Stimulated activated CD8-positive, alpha-beta memory T cell treated with anti-CD3 and anti-CD28 coated beads, Interleukin-15, amount 100 ng/mL, for 1 hour (primary cell): ENCODE data around the gene EEFSEC.
"Not testable (repeated sequence)": the region's sequence is repeated elsewhere in the genome, so short reads cannot be mapped to it uniquely, and the experiment has no call there.

Experiments
- DNase-seq: peaks from one replicate; pipeline ENCODE4 v3.0.0-alpha.2; 2020; ENCODE audit warnings: low read depth

Gene EEFSEC

GRCh38 chr3:128152419-128153155, 694 bp upstream of the EEFSEC start:
- no peak for DNase-seq

GRCh38 chr3:128154354-128154753, 1.1 kb downstream of the EEFSEC start:
- DNase-seq, result not testable (repeated sequence)

DNA sequence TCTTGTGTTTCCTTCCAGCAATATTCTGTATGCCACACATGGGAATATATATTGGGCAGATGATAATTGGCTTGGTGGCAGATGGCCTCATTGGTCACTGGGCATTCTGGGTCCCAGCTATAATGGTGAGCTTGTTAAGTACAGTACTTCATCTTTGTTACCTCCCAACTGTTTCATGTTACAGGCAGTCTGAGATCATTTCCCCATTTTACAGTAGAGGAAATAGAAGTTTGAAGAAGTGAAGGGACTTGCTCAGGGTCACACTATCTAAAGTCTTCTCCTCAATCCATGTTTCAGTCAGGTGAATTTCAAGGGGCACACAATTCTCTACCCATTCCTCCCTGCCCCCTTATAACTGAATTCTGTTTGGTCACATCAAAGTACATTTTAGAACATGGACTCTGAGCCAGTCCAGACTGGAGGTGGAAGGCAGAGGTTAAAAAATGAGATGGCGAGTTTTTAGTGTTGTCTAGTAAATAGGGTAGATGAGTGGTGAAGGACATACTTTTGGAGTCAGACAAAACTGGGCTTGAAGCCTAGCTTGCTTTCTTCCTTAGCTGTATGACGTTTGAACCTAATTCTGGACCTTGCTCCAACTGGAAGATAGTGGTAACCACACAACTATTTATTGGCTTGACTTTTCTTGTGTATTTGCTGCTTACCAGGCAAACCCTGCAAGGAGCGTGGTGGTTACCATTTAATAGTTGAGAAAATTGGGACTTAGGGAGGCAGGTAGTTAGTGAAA, 2.5 kb downstream of the EEFSEC start:
- DNase-seq, result no peak

DNA sequence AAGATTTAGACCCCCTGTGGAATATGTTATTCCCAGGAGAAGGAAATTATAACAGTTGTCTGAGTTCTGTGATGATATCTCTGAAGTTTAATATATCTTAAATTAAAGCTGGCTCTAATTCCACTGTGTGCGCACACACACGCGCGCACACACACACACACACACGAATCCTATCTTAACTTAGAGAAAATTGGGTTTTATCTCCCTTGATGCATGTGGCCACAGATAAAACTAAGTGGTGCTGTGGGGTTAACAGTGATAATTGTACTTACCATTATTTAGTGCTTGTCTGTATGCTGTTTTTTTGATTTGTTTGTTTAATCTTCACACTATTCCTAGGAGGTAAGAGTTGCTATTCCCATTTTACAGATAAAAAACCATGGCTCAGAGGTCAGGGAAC, 7.4 kb downstream of the EEFSEC start:
- DNase-seq, result no peak

- no peak for DNase-seq
These were observed 10.2 kb downstream of the EEFSEC start for GRCh38 chr3:128163432-128163831.

DNA sequence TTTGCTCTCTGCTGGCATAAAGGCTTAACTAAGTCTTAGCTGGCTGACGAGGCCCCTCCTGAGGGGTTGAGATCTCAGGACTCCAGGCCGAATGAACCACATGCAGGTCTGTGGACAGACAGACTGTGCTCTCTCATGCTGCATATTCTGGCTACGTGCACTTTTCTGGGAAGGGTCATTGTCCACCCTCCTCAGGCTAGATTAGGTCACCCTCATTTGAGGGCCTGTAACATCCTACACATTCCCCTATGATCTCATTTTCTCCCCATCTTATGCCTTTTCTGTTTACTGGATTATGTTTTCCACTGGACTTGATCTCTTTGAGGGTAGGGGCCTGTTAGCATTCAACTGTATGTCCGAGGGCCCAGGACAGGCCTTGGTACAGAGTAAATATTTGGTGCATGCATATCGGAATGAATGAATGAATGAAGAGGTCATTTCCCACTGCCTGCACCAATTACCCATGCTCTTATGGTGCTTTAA, 13.7 kb downstream of the EEFSEC start:
- no peak for DNase-seq

DNA sequence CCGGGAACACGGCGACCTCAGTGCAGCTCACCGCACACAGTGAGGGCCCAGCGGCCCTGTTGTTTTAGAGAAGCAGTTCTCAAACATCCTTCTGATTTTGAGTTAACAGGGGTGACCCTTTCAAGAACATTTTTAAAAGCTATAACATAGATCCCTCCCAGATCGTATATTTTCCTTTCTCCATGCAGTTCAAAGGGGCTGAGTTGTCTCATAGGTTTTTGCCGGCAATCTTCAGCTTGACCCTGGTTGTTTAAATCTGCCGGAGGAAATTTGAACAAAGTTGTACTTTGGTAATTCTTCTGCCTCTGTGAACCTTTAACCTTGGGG, 14.3 kb downstream of the EEFSEC start:
- no peak for DNase-seq

- no peak for DNase-seq
These were observed 14.8 kb downstream of the EEFSEC start for GRCh38 chr3:128167973-128168674.

DNA sequence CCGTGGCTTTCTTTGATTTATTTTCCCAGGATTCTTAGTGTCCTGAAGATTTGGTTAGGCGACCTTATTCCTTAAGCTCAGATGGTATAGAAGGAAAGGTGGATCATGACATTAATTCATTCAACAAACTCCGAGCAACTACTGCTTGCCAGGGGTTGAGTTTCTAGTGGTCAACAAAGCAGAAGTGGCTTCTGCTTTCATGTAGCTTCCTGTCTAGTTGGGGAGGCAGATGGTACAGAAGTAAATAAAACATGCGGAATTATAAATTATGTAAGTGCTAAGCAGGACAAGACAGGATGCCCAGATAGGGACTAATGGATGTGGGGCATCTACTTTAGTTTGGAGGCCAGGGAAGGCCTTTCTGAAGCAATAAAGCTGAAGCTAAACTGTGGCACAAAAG, 15.6 kb downstream of the EEFSEC start:
- DNase-seq, result no peak

DNA sequence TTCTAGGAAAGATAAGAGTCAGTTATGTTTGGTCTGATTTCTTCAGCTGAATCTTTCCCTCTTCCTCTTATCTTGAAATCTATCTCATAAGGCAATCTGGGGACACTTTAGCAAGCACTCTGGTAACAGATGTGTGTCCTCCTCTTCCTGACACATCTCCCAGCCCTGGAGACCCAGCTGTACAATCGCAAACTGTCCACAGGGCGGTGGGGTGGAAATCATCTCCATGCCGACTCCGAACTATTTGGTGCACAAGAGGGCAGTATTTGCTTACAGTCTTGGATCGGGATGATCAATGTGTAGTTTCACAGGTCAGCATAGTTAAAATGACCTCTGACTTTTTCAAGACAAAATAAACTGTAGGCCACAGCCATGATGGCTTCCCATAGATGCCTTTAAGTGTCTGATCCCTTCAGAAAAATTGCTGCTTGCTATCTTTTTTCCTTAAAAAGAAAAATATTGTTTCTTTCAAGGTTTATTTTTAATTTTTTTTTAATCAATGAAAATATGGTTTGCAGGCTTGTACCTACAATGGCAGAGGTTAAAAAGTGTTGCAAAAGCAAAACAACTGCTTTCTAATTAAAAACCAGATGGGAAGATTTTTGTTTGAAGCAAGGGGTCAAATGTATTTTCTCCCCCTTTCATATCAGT, 17.7 kb downstream of the EEFSEC start:
- no peak for DNase-seq

DNA sequence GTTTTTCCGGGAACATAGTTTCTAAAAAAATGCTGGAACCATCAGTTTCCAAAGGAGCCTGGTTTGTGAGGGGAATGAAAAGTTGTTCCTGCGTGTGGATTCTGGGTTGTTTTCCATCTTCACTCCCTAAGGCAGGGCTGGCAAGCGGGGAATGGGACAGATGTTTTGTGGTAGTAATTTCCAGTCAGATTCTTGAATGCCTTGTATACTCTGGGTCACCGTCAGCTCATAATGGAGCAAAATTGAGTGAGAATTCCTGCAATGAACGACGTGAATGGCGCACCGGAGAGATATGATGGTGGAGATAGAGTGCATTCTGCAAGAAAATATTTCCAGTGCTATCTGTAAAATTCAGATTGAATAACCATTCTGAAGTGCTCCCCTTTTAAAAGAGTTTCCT, 19.9 kb downstream of the EEFSEC start:
- DNase-seq, result no peak

DNA sequence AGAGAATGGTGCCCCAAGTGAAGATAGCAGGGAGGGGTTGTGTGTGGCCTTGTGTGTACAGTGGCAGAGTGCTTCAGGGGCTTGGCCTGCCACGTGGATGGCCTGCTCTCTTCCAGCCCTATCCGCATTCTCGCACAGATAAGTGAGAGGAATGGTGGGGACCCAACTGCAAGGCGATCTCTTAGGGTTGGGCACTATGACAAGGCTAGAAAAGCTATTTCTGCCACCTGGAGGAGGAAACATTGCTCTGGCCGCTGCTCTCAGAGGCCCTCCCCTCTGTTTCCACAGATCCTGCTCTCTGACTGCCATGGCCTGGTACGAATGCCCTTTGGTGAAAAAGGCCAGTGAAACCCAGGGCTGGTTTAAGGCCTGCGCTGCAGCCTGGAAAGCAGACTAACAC, 20.6 kb downstream of the EEFSEC start:
- DNase-seq, result no peak

DNA sequence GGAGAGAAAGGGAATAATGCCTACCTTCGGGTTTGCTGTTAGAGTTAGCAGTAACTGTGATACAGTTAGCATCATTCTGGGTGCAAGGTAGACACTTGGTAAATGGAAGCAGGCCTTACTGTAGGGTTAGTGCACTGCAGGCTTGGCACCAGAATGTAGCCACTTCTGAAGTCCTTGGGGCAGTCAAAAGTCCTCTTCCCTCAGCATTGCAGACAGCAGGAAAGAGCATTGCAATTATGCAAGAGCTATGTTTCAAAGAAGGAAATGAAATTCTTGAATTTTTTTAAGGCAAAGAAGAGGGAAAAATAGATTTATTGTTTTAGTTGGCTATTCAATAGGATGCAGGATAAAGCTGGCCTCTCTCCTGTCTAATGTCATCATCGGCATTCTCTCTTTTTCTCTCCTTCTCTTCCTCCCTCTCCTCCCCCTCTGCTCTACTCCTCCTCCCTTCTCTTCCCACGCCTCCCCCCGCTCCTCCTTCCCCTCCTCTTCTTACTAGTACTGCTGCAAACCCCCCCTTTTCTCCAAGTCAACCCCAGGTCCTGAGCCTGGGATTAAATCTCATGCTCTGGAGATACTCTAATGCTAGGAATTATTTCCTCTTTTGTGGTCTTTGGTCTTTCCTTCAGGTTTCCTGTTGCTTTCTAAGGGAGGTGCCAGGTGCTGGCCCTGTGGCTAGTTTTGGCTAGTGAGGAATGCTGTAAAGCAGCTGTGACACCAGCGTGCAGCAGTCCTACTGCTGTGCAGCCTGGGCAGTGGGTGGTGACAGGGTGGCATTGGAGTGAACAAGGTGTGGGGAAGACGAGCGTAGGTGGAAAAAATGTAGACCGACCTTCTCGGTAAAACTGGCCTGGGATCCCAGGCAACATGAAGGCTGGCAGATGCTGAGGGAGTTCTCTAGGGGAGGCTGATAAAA, 21.7 kb downstream of the EEFSEC start:
- no peak for DNase-seq

- DNase-seq, result no peak
These were observed 22.5 kb downstream of the EEFSEC start for GRCh38 chr3:128175768-128176167.

DNA sequence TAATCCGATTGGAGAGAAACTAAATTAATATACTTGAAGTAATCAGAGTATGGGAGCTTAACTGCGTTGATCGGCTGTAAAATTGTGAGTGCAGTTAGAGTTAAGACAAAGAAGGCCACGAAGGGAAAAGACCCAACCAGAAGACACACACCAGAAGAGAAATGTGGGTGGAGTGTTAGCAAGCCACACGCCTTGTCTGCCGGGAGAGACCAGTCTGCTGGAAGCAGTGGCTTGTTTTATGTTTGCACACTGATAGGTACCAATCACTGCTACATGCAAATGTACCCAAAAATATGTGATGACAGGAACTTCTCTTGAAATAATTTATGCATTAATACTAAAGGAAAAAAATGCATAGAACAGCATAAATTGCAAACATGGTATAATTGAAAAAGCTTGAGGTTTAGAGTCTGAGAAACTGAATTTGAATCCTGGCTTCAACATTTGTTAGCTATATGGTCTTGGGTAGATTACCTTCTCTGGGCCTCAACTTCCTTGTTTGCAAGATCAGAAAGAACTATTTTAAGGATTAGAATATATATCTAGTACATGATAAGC, 23.1 kb downstream of the EEFSEC start:
- DNase-seq, result no peak

- DNase-seq, result no peak
These were observed 24.6 kb downstream of the EEFSEC start for GRCh38 chr3:128177865-128178264.

DNA sequence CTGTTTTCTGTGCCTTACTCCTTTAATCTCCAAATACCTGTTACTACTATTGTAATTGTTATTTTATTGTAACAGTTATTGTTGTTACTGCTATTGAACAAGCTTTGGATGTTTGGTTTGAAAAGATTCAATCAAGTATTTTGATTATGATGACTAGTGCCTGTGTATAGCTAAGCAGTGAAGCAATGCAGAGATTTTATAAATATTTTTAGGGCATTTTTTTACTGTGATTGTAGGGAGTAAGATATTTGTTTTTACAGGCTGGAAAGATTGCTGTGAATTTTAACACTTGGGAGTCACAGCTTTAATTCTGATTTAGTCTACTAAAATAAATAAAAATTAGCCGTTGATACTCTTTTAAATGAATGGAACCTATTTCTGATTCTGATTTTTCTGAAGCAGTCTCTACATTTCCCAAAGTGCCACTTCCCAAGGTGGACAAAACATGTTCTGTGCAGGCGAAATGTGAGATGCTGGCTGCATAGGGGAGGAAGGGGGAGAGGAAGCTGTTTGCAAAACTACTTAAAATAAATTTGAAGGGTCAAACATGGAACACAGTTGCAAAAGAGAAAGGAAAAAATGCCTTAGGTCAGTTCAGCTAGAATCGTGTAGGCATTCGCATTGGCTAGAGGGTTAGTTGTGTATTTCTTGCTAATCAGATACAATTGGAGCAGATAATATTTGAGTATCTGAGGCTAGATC, 25.7 kb downstream of the EEFSEC start:
- no peak for DNase-seq

GRCh38 chr3:128179484-128179819, 26.2 kb downstream of the EEFSEC start:
- no peak for DNase-seq

GRCh38 chr3:128180436-128180835, 27.2 kb downstream of the EEFSEC start:
- DNase-seq, result no peak

GRCh38 chr3:128180913-128181312, 27.6 kb downstream of the EEFSEC start:
- DNase-seq, result no peak

- DNase-seq, result no peak
These were observed 29.4 kb downstream of the EEFSEC start for GRCh38 chr3:128182656-128183055.
